ENCODE data around the gene ERLIN1.

Gene ERLIN1

DNA sequence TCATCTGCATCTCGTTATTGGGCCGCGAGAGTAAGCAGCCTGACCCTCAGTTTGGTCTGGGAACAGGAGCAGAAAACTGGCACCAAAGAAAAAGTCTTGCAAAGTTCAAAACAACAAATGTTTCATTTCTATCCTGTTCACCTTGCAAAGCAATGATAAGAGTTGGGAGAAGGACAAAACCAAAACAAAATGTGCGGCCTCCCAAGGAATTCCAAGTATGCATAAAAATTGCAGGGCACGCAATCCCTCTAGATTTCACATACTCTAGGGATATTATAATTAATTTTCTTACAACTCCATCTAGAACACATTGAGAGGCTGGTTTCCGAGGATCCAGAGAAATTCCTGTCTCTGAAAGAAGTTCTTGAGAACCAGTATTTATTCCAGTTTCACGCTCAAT lies 23.5 kb upstream of the ERLIN1 start:
- Histone ChIP-seq H4K20me1 (ENCODE audit: insufficient read depth, low read length) (no peaks in the 10 kb centered on the region), H3K36me3 (replicated peaks; ENCODE audit: insufficient read depth, low read length) (no peaks in the 10 kb centered on the region; the same call in 1 of the 2 replicates), H2AFZ (ENCODE audit: low read length) (no peak overlapping the region)

GRCh38 chr10:100208276-100208675 lies 22.4 kb upstream of the ERLIN1 start:
- Histone ChIP-seq H3K4me3 (ENCODE audit: low read length) (no peak overlapping the region), H3K27me3 (replicated peaks; ENCODE audit: insufficient read depth, low read length) (no peaks in the 10 kb centered on the region), H3K9me3 (replicated peaks; ENCODE audit: insufficient read depth, low read length) (no peaks in the 10 kb centered on the region), H3K9ac (ENCODE audit: low read length) (no peak overlapping the region), H3F3A (ENCODE audit: insufficient read depth, low read length) (no peaks in the 10 kb centered on the region), H3K4me1 (ENCODE audit: low read length) (no peaks in the 10 kb centered on the region), H3K27ac (ENCODE audit: low read length) (no peak overlapping the region), H2AFZ (ENCODE audit: low read length) (no peak overlapping the region), H4K20me1 (ENCODE audit: insufficient read depth, low read length) (no peaks in the 10 kb centered on the region), H3K79me2 (ENCODE audit: low read length) (no peaks in the 10 kb centered on the region), H3K36me3 (replicated peaks; ENCODE audit: insufficient read depth, low read length) (no peaks in the 10 kb centered on the region), H3K9me2 (replicated peaks; ENCODE audit: insufficient read depth, low read length) (no peaks in the 10 kb centered on the region), H3K4me2 (ENCODE audit: low read depth, low read length) (no peak overlapping the region)
- DNase-seq = no peak
- TF ChIP-seq EZH2phosphoT487 (IDR thresholded peaks at IDR 0.05; ENCODE audit: low read length) = no peak
- no peak for TF ChIP-seq CTCF (IDR thresholded peaks at IDR 0.05; ENCODE audit: low read length)
- TF ChIP-seq EZH2 (optimal IDR thresholded peaks at IDR 0.05; ENCODE audit: low read depth, low read length) = no peak

More for the DNA sequence above, 23.5 kb upstream of the ERLIN1 start:
- H3K4me1 ChIP-seq (ENCODE audit: low read length) = no peaks in the 10 kb centered on the region
- DNase-seq = no peak
- H3K9me3 ChIP-seq (replicated peaks; ENCODE audit: insufficient read depth, low read length) = no peaks in the 10 kb centered on the region
- H3K4me2 ChIP-seq (ENCODE audit: low read depth, low read length) = no peak overlapping the region
- H3K9ac ChIP-seq (ENCODE audit: low read length) = no peak overlapping the region
- no peaks in the 10 kb centered on the region for H3K9me2 ChIP-seq (replicated peaks; ENCODE audit: insufficient read depth, low read length)
- no peak for TF ChIP-seq EZH2 (optimal IDR thresholded peaks at IDR 0.05; ENCODE audit: low read depth, low read length)
- no peak for TF ChIP-seq EZH2phosphoT487 (IDR thresholded peaks at IDR 0.05; ENCODE audit: low read length)
- no peak for TF ChIP-seq CTCF (IDR thresholded peaks at IDR 0.05; ENCODE audit: low read length)
- H3K27me3 ChIP-seq (replicated peaks; ENCODE audit: insufficient read depth, low read length) = no peaks in the 10 kb centered on the region
- H3K27ac ChIP-seq (ENCODE audit: low read length) = no peak overlapping the region
- no peaks in the 10 kb centered on the region for H3K79me2 ChIP-seq (ENCODE audit: low read length)
- H3K4me3 ChIP-seq (ENCODE audit: low read length) = no peak overlapping the region
- no peaks in the 10 kb centered on the region for H3F3A ChIP-seq (ENCODE audit: insufficient read depth, low read length)

DNA sequence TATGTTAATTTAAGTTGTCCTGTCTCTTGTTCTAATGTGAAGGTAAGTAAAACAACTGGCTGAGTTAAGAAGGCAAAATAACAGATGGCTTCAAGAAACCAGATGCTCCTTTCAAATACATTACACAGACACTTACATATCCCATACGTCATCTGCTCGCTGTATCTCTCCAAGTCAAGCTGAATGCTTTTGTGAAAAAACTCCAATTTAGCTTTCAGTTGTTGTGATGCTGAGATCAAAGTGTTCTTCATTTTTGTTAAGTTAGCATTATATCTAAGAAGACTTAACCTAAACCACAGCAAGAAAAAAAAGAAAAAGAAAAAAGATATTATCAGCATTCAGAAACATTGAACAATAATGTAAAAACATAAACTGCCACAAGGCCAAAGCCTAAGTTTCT lies 18.5 kb upstream of the ERLIN1 start:
- Histone ChIP-seq H3F3A (ENCODE audit: insufficient read depth, low read length) (no peaks in the 10 kb centered on the region), H3K9ac (ENCODE audit: low read length) (no peak overlapping the region), H3K9me3 (replicated peaks; ENCODE audit: insufficient read depth, low read length) (no peaks in the 10 kb centered on the region), H3K4me1 (ENCODE audit: low read length) (no peaks in the 10 kb centered on the region), H3K9me2 (replicated peaks; ENCODE audit: insufficient read depth, low read length) (no peaks in the 10 kb centered on the region), H3K4me3 (ENCODE audit: low read length) (no peak overlapping the region), H3K4me2 (ENCODE audit: low read depth, low read length) (no peak overlapping the region), H3K79me2 (ENCODE audit: low read length) (no peaks in the 10 kb centered on the region), H3K36me3 (replicated peaks; ENCODE audit: insufficient read depth, low read length) (no peaks in the 10 kb centered on the region), H2AFZ (ENCODE audit: low read length) (no peak overlapping the region), H3K27me3 (replicated peaks; ENCODE audit: insufficient read depth, low read length) (no peaks in the 10 kb centered on the region), H3K27ac (ENCODE audit: low read length) (no peak overlapping the region), H4K20me1 (ENCODE audit: insufficient read depth, low read length) (no peaks in the 10 kb centered on the region)
- no peak for TF ChIP-seq CTCF (IDR thresholded peaks at IDR 0.05; ENCODE audit: low read length)
- TF ChIP-seq EZH2phosphoT487 (IDR thresholded peaks at IDR 0.05; ENCODE audit: low read length) = no peak
- no peak for TF ChIP-seq EZH2 (optimal IDR thresholded peaks at IDR 0.05; ENCODE audit: low read depth, low read length)
- no peak for DNase-seq

Data from MM.1S (cell line).